Mesenchymal stem cell (in vitro differentiated cells and primary cell): Measurements from ENCODE around the gene TNFRSF11A. TPM values are rescaled to one million over a fixed set of nuclear protein-coding genes. Genes with fewer than 3 reads are reported as not detected.

ENCODE experiments used
- DNase-seq: peaks from one replicate; pipeline ENCODE4 v3.0.0-alpha.2; 2013
- H2AFZ ChIP-seq: one replicate; pipeline ENCODE4 v1.6.1; 2013; ENCODE audit warnings: low read depth, mild to moderate bottlenecking, control low read depth, inconsistent platforms, low read length, moderate library complexity
- H2AK5ac ChIP-seq: 2 replicates; pipeline ENCODE4 v1.6.1; 2013; ENCODE audit warnings: low read length, moderate library complexity, mild to moderate bottlenecking, inconsistent platforms; ENCODE audit not compliant: severe bottlenecking
- H2BK120ac ChIP-seq: one replicate; pipeline ENCODE4 v1.6.1; 2013; ENCODE audit warnings: low read depth, mild to moderate bottlenecking, inconsistent platforms, low read length, moderate library complexity
- H2BK12ac ChIP-seq, 2 experiments: one replicate each; pipeline ENCODE4 v1.6.1; 2013; ENCODE audit warnings: inconsistent platforms in 2 of 2, low read length in 2 of 2, mild to moderate bottlenecking in 2 of 2, moderate library complexity in 2 of 2, control low read depth in 1 of 2
- H2BK15ac ChIP-seq: one replicate; pipeline ENCODE4 v1.6.1; 2013; ENCODE audit warnings: mild to moderate bottlenecking, low read depth, inconsistent platforms; ENCODE audit not compliant: poor library complexity, severe bottlenecking
- H2BK5ac ChIP-seq: 2 replicates; pipeline ENCODE4 v1.6.1; 2013; ENCODE audit warnings: low read depth, mild to moderate bottlenecking, low read length, control low read depth, inconsistent platforms; ENCODE audit not compliant: poor library complexity, severe bottlenecking
- H3K14ac ChIP-seq, 2 experiments: one replicate each; pipeline ENCODE4 v1.6.1; 2013; ENCODE audit warnings: inconsistent platforms in 2 of 2, low read length in 2 of 2, control low read depth in 1 of 2, mild to moderate bottlenecking in 1 of 2, moderate library complexity in 1 of 2
- H3K18ac ChIP-seq, 2 experiments: one replicate each; pipeline ENCODE4 v1.6.1; 2013; ENCODE audit warnings: inconsistent platforms in 2 of 2, low read length in 2 of 2, control low read depth in 1 of 2, low read depth in 1 of 2, mild to moderate bottlenecking in 1 of 2
- H3K23ac ChIP-seq, 2 experiments: one replicate each; pipeline ENCODE4 v1.6.1; 2013; ENCODE audit warnings: inconsistent platforms in 2 of 2, low read length in 2 of 2, mild to moderate bottlenecking in 2 of 2, moderate library complexity in 2 of 2, control low read depth in 1 of 2
- H3K27ac ChIP-seq: 2 replicates; pipeline ENCODE4 v1.5.1; 2013; ENCODE audit warnings: mild to moderate bottlenecking, moderate library complexity, low read length, control low read depth, inconsistent platforms; ENCODE audit not compliant: poor library complexity, severe bottlenecking
- H3K27me3 ChIP-seq, 2 experiments: 2 replicates each; pipeline versions ENCODE4 v1.6.1 to v1.7.0; 2013; ENCODE audit warnings: low read length in 2 of 2, mild to moderate bottlenecking in 2 of 2, moderate library complexity in 2 of 2, control low read depth in 1 of 2, inconsistent platforms in 1 of 2; ENCODE audit not compliant: control insufficient read depth in 1 of 2, insufficient read depth in 1 of 2
- H3K36me3 ChIP-seq, 2 experiments: 2 replicates each; pipeline versions ENCODE4 v1.6.1 to v1.7.0; 2013; ENCODE audit warnings: low read length in 2 of 2, control low read depth in 1 of 2, inconsistent platforms in 1 of 2, low read depth in 1 of 2, mild to moderate bottlenecking in 1 of 2; ENCODE audit not compliant: insufficient read depth in 2 of 2, control insufficient read depth in 1 of 2
- H3K4ac ChIP-seq, 2 experiments: one replicate each; pipeline ENCODE4 v1.6.1; 2013; ENCODE audit warnings: inconsistent platforms in 2 of 2, low read length in 2 of 2, mild to moderate bottlenecking in 2 of 2, moderate library complexity in 2 of 2, control low read depth in 1 of 2, low read depth in 1 of 2
- H3K4me1 ChIP-seq: 2 replicates; pipeline ENCODE4 v1.6.1; 2013; ENCODE audit warnings: low read depth, low read length, control low read depth; ENCODE audit not compliant: control insufficient read depth, insufficient read depth
- H3K4me2 ChIP-seq: 2 replicates; pipeline ENCODE4 v1.6.1; 2013; ENCODE audit warnings: low read length, mild to moderate bottlenecking, inconsistent platforms; ENCODE audit not compliant: poor library complexity, severe bottlenecking
- H3K4me3 ChIP-seq, 2 experiments: 2 replicates each; pipeline versions ENCODE4 v1.5.1 to v1.7.0; 2013; ENCODE audit warnings: low read length in 2 of 2, mild to moderate bottlenecking in 2 of 2, control low read depth in 1 of 2, low read depth in 1 of 2; ENCODE audit not compliant: insufficient read depth in 1 of 2
- H3K79me1 ChIP-seq: replicated peaks from 2 replicates; pipeline ENCODE4 v1.6.1; 2013; ENCODE audit warnings: mild to moderate bottlenecking, control low read depth, low read length, inconsistent platforms; ENCODE audit not compliant: poor library complexity, severe bottlenecking
- H3K9ac ChIP-seq: 2 replicates; pipeline ENCODE4 v1.7.0; 2013; ENCODE audit warnings: mild to moderate bottlenecking, low read length, moderate library complexity
- H3K9me3 ChIP-seq: 2 replicates; pipeline ENCODE4 v1.7.0; 2013; ENCODE audit warnings: mild to moderate bottlenecking, low read length; ENCODE audit not compliant: control insufficient read depth
- H4K8ac ChIP-seq: one replicate; pipeline ENCODE4 v1.6.1; 2013; ENCODE audit warnings: inconsistent platforms, mild to moderate bottlenecking, low read length, moderate library complexity
- H4K91ac ChIP-seq: one replicate; pipeline ENCODE4 v1.6.1; 2013; ENCODE audit warnings: mild to moderate bottlenecking, low read length, inconsistent platforms
- WGBS: methylation state at CpG from one replicate; pipeline ENCODE4 v1.1.7; 2013; ENCODE audit warnings: mixed read lengths; 5-methylcytosine and 5-hydroxymethylcytosine counted together
- polyA plus RNA-seq, 2 experiments: library from polyadenylated mRNA; stranded (reverse); fragments of 200-250 nt; gene quantifications; one replicate each; pipeline ENCODE4 v1.2.3, GENCODE V29; 2013

The TNFRSF11A gene
- polyA plus RNA-seq (2013, experiment 1 of 2) = 0.04 TPM
- 0.04 TPM for polyA plus RNA-seq (2013, experiment 2 of 2)

DNA sequence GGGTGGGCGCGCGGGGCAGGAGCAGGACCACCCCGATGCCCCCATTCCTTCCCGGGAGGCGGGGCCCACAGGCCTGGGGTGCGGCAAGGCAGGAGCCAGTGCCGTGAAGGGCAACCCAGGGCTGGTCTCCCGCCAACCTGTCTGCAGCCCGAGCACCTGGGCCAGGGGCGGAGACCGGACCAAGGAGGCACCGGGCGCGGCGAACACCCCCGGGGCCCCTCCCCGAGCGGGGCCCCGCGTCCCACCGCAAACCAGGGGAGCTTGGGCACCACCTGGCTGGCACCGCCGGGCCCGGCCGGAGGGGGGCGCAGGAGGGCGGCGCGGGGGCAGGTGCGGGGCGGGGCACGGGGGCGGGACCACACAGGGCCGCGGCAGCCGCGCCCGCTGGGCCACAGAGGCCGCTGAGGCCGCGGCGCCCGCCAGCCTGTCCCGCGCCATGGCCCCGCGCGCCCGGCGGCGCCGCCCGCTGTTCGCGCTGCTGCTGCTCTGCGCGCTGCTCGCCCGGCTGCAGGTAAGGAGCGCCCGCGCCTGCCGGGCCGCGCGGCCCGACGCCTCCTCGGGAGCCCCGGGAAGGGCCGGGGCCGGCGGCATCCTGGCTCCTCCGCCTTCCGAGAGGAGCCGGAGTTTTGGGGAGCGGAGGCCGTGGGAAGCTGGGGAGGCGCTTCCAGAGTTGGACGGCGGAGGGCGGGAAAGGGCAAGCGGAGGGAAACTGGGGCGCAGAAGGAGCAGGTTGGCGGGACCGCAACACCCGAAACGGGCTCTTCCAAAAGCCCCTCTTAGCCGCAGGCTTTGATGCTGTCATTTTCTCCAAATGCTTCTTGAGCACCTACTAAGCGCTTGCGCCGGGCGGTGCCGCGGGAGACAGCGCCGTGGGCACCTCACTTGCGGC lies at the start of gene TNFRSF11A:
Gene TNFRSF11A (plus strand): TSS at position 394 of the 889 bp plus-strand sequence. CDS start 43 bp downstream, at position 437.
- no peak within 1 kb of the TSS for H2BK120ac ChIP-seq

GRCh38 chr18:62277045-62277444 lies 48.1 kb upstream of the TNFRSF11A start:
- Histone ChIP-seq H2BK120ac (no peak overlapping the region), H2AK5ac (no peak overlapping the region), H3K14ac (no peak overlapping the region), H2BK15ac (no peak overlapping the region), H3K36me3 (peaks cover 0 to 40% of the 10 kb centered on the region in 2 experiments), H3K4me3 (no peak overlapping the region), H3K27ac (no peak overlapping the region), H2AFZ (no peak overlapping the region), H4K91ac (no peak overlapping the region), H3K79me1 (peaks cover 3% of the 10 kb centered on the region), H3K23ac (no peak overlapping the region), H3K4me1 (no peaks in the 10 kb centered on the region), H3K27me3 (no peaks in the 10 kb centered on the region), H2BK5ac (no peak overlapping the region), H3K9ac (no peak overlapping the region), H4K8ac (no peak overlapping the region), H2BK12ac (no peak overlapping the region), H3K9me3 (no peaks in the 10 kb centered on the region), H3K4ac (no peak overlapping the region), H3K18ac (no peak overlapping the region), H3K4me2 (no peak overlapping the region)
- 91% methylated on average over 1 of the region's 1 CpG for WGBS
- no peak for DNase-seq

More for the DNA sequence above, at the start of gene TNFRSF11A:
- Histone ChIP-seq H3K23ac (peak within 1 kb of the TSS in 1 of 2 experiments; percentile 79), H2AFZ (peak within 1 kb of the TSS; percentile 6), H4K8ac (no peak within 1 kb of the TSS), H3K27me3 (peaks cover 59 to 73% of the 10 kb centered on the region in 2 experiments), H3K9me3 (no peaks in the 10 kb centered on the region), H3K4me1 (peaks cover 25% of the 10 kb centered on the region), H3K79me1 (no peaks in the 10 kb centered on the region), H2BK15ac (no peak within 1 kb of the TSS), H2BK5ac (no peak within 1 kb of the TSS), H4K91ac (no peak within 1 kb of the TSS), H2BK12ac (no peak within 1 kb of the TSS), H3K18ac (no peak within 1 kb of the TSS), H3K27ac (no peak within 1 kb of the TSS), H3K14ac (no peak within 1 kb of the TSS), H3K36me3 (no peaks in the 10 kb centered on the region), H3K9ac (peak within 1 kb of the TSS; percentile 30), H3K4me3 (peak within 1 kb of the TSS; percentile 44 to 76), H3K4ac (no peak within 1 kb of the TSS), H3K4me2 (peak within 1 kb of the TSS; percentile 98), H2AK5ac (no peak within 1 kb of the TSS)
- WGBS = 2% methylated on average over 37 of the region's 99 CpGs
- peak; percentile 4 for DNase-seq

DNA sequence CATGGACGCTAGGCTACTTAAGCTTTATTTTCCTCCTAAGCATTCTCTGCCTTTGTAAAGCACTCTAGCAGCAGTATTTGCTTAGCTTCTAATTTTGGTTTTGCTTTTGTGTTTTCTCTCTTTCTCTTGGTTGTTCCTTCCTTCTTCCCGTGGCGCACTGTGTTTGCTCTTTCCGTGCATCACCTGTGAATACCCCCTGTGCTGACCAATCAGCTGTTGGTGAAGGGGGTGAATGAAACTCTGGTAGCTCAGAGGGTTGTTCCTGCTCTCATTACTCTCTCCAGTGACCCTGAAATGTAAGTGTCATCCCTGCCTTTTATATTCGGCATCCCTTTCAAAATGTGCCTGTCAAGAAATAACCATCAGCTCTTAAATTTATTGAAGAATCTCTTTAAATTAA lies 45.5 kb upstream of the TNFRSF11A start:
- H3K4me1 ChIP-seq = no peaks in the 10 kb centered on the region
- no peak for DNase-seq
- H3K4me2 ChIP-seq = no peak overlapping the region
- H2BK5ac ChIP-seq = no peak overlapping the region
- H2BK15ac ChIP-seq = no peak overlapping the region
- no peak overlapping the region for H3K9ac ChIP-seq
- peaks cover 5% of the 10 kb centered on the region for H3K79me1 ChIP-seq
- H2BK120ac ChIP-seq = no peak overlapping the region
- no peaks in the 10 kb centered on the region for H3K27me3 ChIP-seq
- H3K9me3 ChIP-seq = no peaks in the 10 kb centered on the region
- no peak overlapping the region for H3K27ac ChIP-seq
- H2AK5ac ChIP-seq = no peak overlapping the region
- no peak overlapping the region for H3K23ac ChIP-seq
- H3K14ac ChIP-seq = no peak overlapping the region
- H2AFZ ChIP-seq = no peak overlapping the region
- WGBS = 97% methylated on average over 4 of the region's 5 CpGs
- no peak overlapping the region for H3K4me3 ChIP-seq
- H4K8ac ChIP-seq = peak overlapping the region; percentile 49
- no peak overlapping the region for H3K18ac ChIP-seq
- H4K91ac ChIP-seq = no peak overlapping the region
- no peak overlapping the region for H3K4ac ChIP-seq
- no peak overlapping the region for H2BK12ac ChIP-seq
- peaks cover 0 to 38% of the 10 kb centered on the region in 2 experiments for H3K36me3 ChIP-seq

GRCh38 chr18:62280058-62280457 lies 45.1 kb upstream of the TNFRSF11A start:
- Histone ChIP-seq H3K4me2 (no peak overlapping the region), H4K91ac (no peak overlapping the region)

More at GRCh38 chr18:62280058-62280457, 45.1 kb upstream of the TNFRSF11A start:
- Histone ChIP-seq H2BK12ac (no peak overlapping the region), H3K4me3 (no peak overlapping the region), H3K4ac (no peak overlapping the region), H2AK5ac (no peak overlapping the region), H4K8ac (no peak overlapping the region), H3K79me1 (peaks cover 5% of the 10 kb centered on the region), H3K27me3 (no peaks in the 10 kb centered on the region), H3K27ac (no peak overlapping the region), H3K18ac (no peak overlapping the region), H2AFZ (no peak overlapping the region), H3K9me3 (no peaks in the 10 kb centered on the region), H3K14ac (no peak overlapping the region), H3K4me1 (no peaks in the 10 kb centered on the region), H3K23ac (no peak overlapping the region), H2BK120ac (no peak overlapping the region), H3K9ac (no peak overlapping the region), H2BK15ac (no peak overlapping the region), H2BK5ac (no peak overlapping the region), H3K36me3 (peaks cover 0 to 36% of the 10 kb centered on the region in 2 experiments)
- DNase-seq = no peak
- WGBS = 97% methylated on average over 5 of the region's 6 CpGs
